Astrocyte (in vitro differentiated cells and primary cell): ENCODE measurements around the gene BCR. TPM values are rescaled to one million over a fixed set of nuclear protein-coding genes. Genes with fewer than 3 reads are reported as not detected.

Source experiments
- DNase-seq: peaks from one replicate; pipeline ENCODE4 v3.0.0-alpha.2; 2010; ENCODE audit warnings: low read depth
- FAIRE-seq: peaks from 2 replicates; lab custom pipeline; 2011; peaks lifted over from hg19 to GRCh38; lab: Jason Lieb, UNC
- H2AFZ ChIP-seq: 2 replicates; pipeline ENCODE4 v1.6.0; 2012; ENCODE audit warnings: low read depth, low read length, inconsistent platforms
- H3K27ac ChIP-seq: 2 replicates; pipeline ENCODE4 v1.5.1; 2011; ENCODE audit warnings: low read depth, low read length, inconsistent platforms
- H3K27me3 ChIP-seq: 2 replicates; pipeline ENCODE4 v1.6.0; 2011; ENCODE audit warnings: low read length, inconsistent platforms; ENCODE audit not compliant: insufficient read depth
- H3K36me3 ChIP-seq: 2 replicates; pipeline ENCODE4 v1.5.1; 2011; ENCODE audit warnings: low read length, inconsistent platforms; ENCODE audit not compliant: insufficient read depth
- H3K4me1 ChIP-seq: 2 replicates; pipeline ENCODE4 v1.5.1; 2011; ENCODE audit warnings: low read length, inconsistent platforms; ENCODE audit not compliant: insufficient read depth
- H3K4me2 ChIP-seq: 2 replicates; pipeline ENCODE4 v1.6.0; 2012; ENCODE audit warnings: low read length, inconsistent platforms
- H3K4me3 ChIP-seq: 2 replicates; pipeline ENCODE4 v1.5.1; 2011; ENCODE audit warnings: low read depth, mild to moderate bottlenecking, low read length, inconsistent platforms; ENCODE audit not compliant: insufficient read depth
- H3K79me2 ChIP-seq: 2 replicates; pipeline ENCODE4 v1.6.0; 2012; ENCODE audit warnings: mild to moderate bottlenecking, low read length, inconsistent platforms; ENCODE audit not compliant: insufficient read depth
- H3K9ac ChIP-seq: 2 replicates; pipeline ENCODE4 v1.6.0; 2012; ENCODE audit warnings: mild to moderate bottlenecking, low read length, inconsistent platforms
- H3K9me3 ChIP-seq: 2 replicates; pipeline ENCODE4 v1.5.1; 2012; ENCODE audit warnings: low read depth, mild to moderate bottlenecking, low read length, inconsistent platforms; ENCODE audit not compliant: insufficient read depth
- H4K20me1 ChIP-seq: 2 replicates; pipeline ENCODE4 v1.6.0; 2012; ENCODE audit warnings: low read length, inconsistent platforms; ENCODE audit not compliant: insufficient read depth
- H3K27ac Mint-ChIP-seq: one replicate; pipeline ENCODE4 v1.8.0; 2021; ENCODE audit warnings: mild to moderate bottlenecking, mixed read lengths; ENCODE audit not compliant: unreplicated experiment
- H3K27me3 Mint-ChIP-seq: one replicate; pipeline ENCODE4 v1.8.0; 2021; ENCODE audit warnings: low read depth, mixed read lengths; ENCODE audit not compliant: unreplicated experiment
- H3K36me3 Mint-ChIP-seq: one replicate; pipeline ENCODE4 v1.8.0; 2021; ENCODE audit warnings: low read depth, mixed read lengths; ENCODE audit not compliant: unreplicated experiment
- H3K4me1 Mint-ChIP-seq: one replicate; pipeline ENCODE4 v1.8.0; 2021; ENCODE audit warnings: low read depth, mixed read lengths; ENCODE audit not compliant: unreplicated experiment
- H3K4me3 Mint-ChIP-seq: one replicate; pipeline ENCODE4 v1.8.0; 2021; ENCODE audit warnings: mild to moderate bottlenecking, moderate library complexity, mixed read lengths; ENCODE audit not compliant: unreplicated experiment
- H3K9me3 Mint-ChIP-seq: one replicate; pipeline ENCODE4 v1.8.0; 2021; ENCODE audit warnings: mild to moderate bottlenecking, mixed read lengths; ENCODE audit not compliant: unreplicated experiment
- EZH2 ChIP-seq: IDR thresholded peaks from 2 replicates; pipeline ENCODE4 v1.6.1; 2012; ENCODE audit warnings: mild to moderate bottlenecking, low read length, inconsistent platforms; ENCODE audit not compliant: insufficient read depth
- total RNA-seq: library from RNA; stranded (reverse); gene quantifications from 2 replicates; pipeline ENCODE4 v1.2.1, GENCODE V29; 2021
- TF ChIP-seq, protein P1 (sequence below): IDR thresholded peaks from 2 replicates; pipeline ENCODE4 v1.5.1; 2011; ENCODE audit warnings: low read depth, mild to moderate bottlenecking, inconsistent platforms, low read length, moderate library complexity; ENCODE audit not compliant: insufficient read depth

Gene BCR
- total RNA-seq, 1 donor from 2014 or later, result 48.9 TPM

DNA sequence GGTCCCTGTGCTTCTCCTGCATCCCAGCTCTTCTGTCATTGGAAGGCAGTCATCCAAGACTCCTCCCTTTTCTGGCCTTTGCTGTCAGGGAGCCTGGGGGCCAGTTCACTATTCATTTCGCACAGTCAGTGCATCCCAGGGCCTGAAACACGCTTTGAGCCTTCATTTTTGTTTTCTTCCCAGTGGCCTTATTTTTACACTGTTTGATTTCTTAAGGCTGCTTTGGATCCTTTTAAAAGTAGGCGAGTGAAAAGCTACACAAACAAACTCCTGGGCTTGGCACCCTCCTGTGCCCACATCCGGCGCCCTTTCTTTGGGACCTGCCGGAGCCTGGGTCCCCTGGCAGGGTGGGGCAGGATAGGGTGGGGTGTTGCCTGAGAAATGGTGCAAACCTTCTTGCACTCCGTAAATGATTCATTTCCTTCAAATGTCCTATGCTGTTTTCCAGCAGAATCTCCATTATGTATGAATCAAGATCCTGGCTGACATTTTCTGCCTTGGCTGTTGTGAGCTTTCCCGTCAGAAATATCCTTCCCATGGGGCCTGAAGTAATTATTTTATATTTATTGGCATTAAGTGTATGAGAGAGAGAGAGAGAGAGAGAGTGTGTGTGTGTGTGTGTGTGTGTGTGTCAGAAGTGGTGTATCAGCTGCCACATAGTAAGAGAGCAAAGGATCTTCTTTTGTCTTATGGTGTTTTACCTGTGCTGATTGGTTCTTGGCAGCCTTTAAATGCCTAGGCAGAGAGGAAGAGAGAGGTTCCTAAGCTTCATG is 45.6 kb downstream of the BCR start:
- Histone ChIP-seq H3K9ac (peak overlapping the region; percentile 46), H3K9me3 (no peaks in the 10 kb centered on the region), H3K27ac (peak overlapping the region; percentile 36), H3K4me2 (peak overlapping the region; percentile 67), H3K4me1 (peaks cover 24% of the 10 kb centered on the region), H2AFZ (no peak overlapping the region), H3K36me3 (no peaks in the 10 kb centered on the region), H4K20me1 (peaks cover 92% of the 10 kb centered on the region), H3K4me3 (no peak overlapping the region), H3K27me3 (no peaks in the 10 kb centered on the region), H3K79me2 (peaks cover 78% of the 10 kb centered on the region)
- no peak for TF ChIP-seq EZH2
- TF ChIP-seq, protein P1, sequence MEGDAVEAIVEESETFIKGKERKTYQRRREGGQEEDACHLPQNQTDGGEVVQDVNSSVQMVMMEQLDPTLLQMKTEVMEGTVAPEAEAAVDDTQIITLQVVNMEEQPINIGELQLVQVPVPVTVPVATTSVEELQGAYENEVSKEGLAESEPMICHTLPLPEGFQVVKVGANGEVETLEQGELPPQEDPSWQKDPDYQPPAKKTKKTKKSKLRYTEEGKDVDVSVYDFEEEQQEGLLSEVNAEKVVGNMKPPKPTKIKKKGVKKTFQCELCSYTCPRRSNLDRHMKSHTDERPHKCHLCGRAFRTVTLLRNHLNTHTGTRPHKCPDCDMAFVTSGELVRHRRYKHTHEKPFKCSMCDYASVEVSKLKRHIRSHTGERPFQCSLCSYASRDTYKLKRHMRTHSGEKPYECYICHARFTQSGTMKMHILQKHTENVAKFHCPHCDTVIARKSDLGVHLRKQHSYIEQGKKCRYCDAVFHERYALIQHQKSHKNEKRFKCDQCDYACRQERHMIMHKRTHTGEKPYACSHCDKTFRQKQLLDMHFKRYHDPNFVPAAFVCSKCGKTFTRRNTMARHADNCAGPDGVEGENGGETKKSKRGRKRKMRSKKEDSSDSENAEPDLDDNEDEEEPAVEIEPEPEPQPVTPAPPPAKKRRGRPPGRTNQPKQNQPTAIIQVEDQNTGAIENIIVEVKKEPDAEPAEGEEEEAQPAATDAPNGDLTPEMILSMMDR, result no peak
- H3K36me3 Mint-ChIP-seq, result peaks cover 24% of the 10 kb centered on the region
- H3K4me1 Mint-ChIP-seq, result peaks cover 16% of the 10 kb centered on the region
- no peaks in the 10 kb centered on the region for H3K27me3 Mint-ChIP-seq
- H3K27ac Mint-ChIP-seq, result no peak overlapping the region
- H3K4me3 Mint-ChIP-seq, result no peak overlapping the region
- DNase-seq, result peak; percentile 47
- H3K9me3 Mint-ChIP-seq, result peaks cover 14% of the 10 kb centered on the region
- peak; percentile 5 for FAIRE-seq

DNA sequence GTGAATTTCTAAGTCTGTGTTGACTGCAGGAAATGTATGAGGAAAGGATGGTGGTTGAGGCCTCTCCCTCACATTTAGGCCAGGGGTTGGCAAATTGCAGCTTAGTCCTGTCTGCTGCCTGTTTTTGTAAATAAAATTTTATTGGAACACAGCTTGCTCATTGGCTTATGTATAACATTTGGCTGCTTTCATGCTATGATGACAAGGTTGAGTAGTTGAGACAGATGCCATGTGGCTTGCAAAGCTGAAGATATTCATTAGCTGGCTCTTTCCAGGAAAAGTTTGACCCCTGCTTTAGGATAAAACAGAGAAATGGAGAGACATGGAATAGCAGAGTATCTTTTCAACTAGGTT is 46.2 kb downstream of the BCR start:
- Histone ChIP-seq H3K9ac (peak overlapping the region; percentile 46), H3K4me3 (no peak overlapping the region), H4K20me1 (peaks cover 92% of the 10 kb centered on the region), H3K27ac (peak overlapping the region; percentile 36), H3K36me3 (no peaks in the 10 kb centered on the region), H3K4me1 (peaks cover 20% of the 10 kb centered on the region), H3K79me2 (peaks cover 77% of the 10 kb centered on the region), H3K4me2 (peak overlapping the region; percentile 67), H3K27me3 (no peaks in the 10 kb centered on the region), H2AFZ (no peak overlapping the region), H3K9me3 (no peaks in the 10 kb centered on the region)
- no peak overlapping the region for H3K4me3 Mint-ChIP-seq
- no peaks in the 10 kb centered on the region for H3K27me3 Mint-ChIP-seq
- H3K4me1 Mint-ChIP-seq, result peaks cover 14% of the 10 kb centered on the region
- TF ChIP-seq, protein P1, result no peak
- TF ChIP-seq EZH2, result no peak
- peak overlapping the region; percentile 11 for H3K27ac Mint-ChIP-seq
- peaks cover 24% of the 10 kb centered on the region for H3K36me3 Mint-ChIP-seq
- no peak for DNase-seq
- peaks cover 14% of the 10 kb centered on the region for H3K9me3 Mint-ChIP-seq
- no peak for FAIRE-seq

DNA sequence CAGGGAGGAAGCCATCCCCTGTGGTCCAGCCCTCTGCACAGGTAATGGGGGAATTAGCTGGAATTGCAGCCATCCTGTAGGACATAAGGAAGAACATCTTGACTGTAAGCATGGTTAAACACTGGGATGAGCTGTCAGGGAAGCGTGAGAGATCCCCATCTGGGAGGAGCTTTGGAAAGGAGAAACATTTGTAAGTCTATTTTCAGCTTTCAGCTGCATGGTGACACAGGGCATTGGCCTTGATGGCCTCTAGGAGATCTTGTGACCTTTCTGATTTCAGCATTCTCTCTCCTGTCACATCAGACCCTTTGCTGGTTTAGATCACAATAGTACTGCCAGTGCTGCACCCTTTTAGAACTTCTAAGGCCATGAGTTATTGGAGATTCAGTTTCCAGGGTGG is 47.1 kb downstream of the BCR start:
- Histone ChIP-seq H3K4me3 (no peak overlapping the region), H3K36me3 (no peaks in the 10 kb centered on the region), H4K20me1 (peaks cover 92% of the 10 kb centered on the region), H3K9ac (no peak overlapping the region), H3K79me2 (peaks cover 78% of the 10 kb centered on the region), H3K4me2 (no peak overlapping the region), H2AFZ (no peak overlapping the region), H3K4me1 (peaks cover 20% of the 10 kb centered on the region), H3K27ac (no peak overlapping the region), H3K9me3 (no peaks in the 10 kb centered on the region), H3K27me3 (no peaks in the 10 kb centered on the region)
- TF ChIP-seq, protein P1, result no peak
- TF ChIP-seq EZH2, result no peak
- Mint-ChIP-seq H3K4me1 (peaks cover 18% of the 10 kb centered on the region), H3K36me3 (peaks cover 24% of the 10 kb centered on the region), H3K27me3 (no peaks in the 10 kb centered on the region), H3K4me3 (no peak overlapping the region), H3K27ac (no peak overlapping the region), H3K9me3 (peaks cover 14% of the 10 kb centered on the region)
- DNase-seq (no peak), FAIRE-seq (no peak)
